ENCODE results near the gene TMED9.

Gene TMED9

GRCh38 chr5:177605667-177606066 lies 13.7 kb downstream of the TMED9 start:
- peaks cover 57% of the 10 kb centered on the region for H3K36me3 ChIP-seq (ENCODE audit: insufficient read depth, insufficient read length, low read length)
- TF ChIP-seq ZNF274 (IDR thresholded peaks at IDR 0.05; ENCODE audit: low read depth, low read length) (no peak), SUZ12 (IDR thresholded peaks at IDR 0.05; ENCODE audit: extremely low read depth, insufficient read depth, insufficient read length) (no peak), YY1 (IDR thresholded peaks at IDR 0.05; ENCODE audit: insufficient read depth, insufficient read length) (no peak)
- DNase-seq (ENCODE audit: low read depth, low spot score), result no peak
- H3K4me1 ChIP-seq (ENCODE audit: insufficient read depth, insufficient read length), result peaks cover 10% of the 10 kb centered on the region
- no peaks in the 10 kb centered on the region for H3K9me3 ChIP-seq (ENCODE audit: insufficient read depth, low read length)
- no peak overlapping the region for H3K4me3 ChIP-seq (ENCODE audit: insufficient read length, low read depth)
- H3K9ac ChIP-seq (ENCODE audit: insufficient read length, low read depth), result no peak overlapping the region
- H3K27me3 ChIP-seq (ENCODE audit: insufficient read depth, insufficient read length), result peaks cover 3% of the 10 kb centered on the region

- DNase-seq (ENCODE audit: low read depth, low spot score), result no peak
- Histone ChIP-seq H3K9me3 (ENCODE audit: insufficient read depth, low read length) (no peaks in the 10 kb centered on the region), H3K9ac (ENCODE audit: insufficient read length, low read depth) (no peak overlapping the region), H3K4me1 (ENCODE audit: insufficient read depth, insufficient read length) (peaks cover 9% of the 10 kb centered on the region), H3K4me3 (ENCODE audit: insufficient read length, low read depth) (no peak overlapping the region), H3K27me3 (ENCODE audit: insufficient read depth, insufficient read length) (no peaks in the 10 kb centered on the region), H3K36me3 (ENCODE audit: insufficient read depth, insufficient read length, low read length) (peaks cover 64% of the 10 kb centered on the region)
- TF ChIP-seq YY1 (IDR thresholded peaks at IDR 0.05; ENCODE audit: insufficient read depth, insufficient read length) (no peak), ZNF274 (IDR thresholded peaks at IDR 0.05; ENCODE audit: low read depth, low read length) (no peak), SUZ12 (IDR thresholded peaks at IDR 0.05; ENCODE audit: extremely low read depth, insufficient read depth, insufficient read length) (no peak)
Measured at GRCh38 chr5:177606071-177607051, 14.4 kb downstream of the TMED9 start.

GRCh38 chr5:177607115-177607451 lies 15.1 kb downstream of the TMED9 start:
- DNase-seq (ENCODE audit: low read depth, low spot score), result no peak
- Histone ChIP-seq H3K4me1 (ENCODE audit: insufficient read depth, insufficient read length) (peaks cover 9% of the 10 kb centered on the region), H3K9me3 (ENCODE audit: insufficient read depth, low read length) (no peaks in the 10 kb centered on the region), H3K4me3 (ENCODE audit: insufficient read length, low read depth) (no peak overlapping the region), H3K36me3 (ENCODE audit: insufficient read depth, insufficient read length, low read length) (peaks cover 63% of the 10 kb centered on the region), H3K9ac (ENCODE audit: insufficient read length, low read depth) (peak overlapping the region; percentile 2), H3K27me3 (ENCODE audit: insufficient read depth, insufficient read length) (no peaks in the 10 kb centered on the region)
- TF ChIP-seq ZNF274 (IDR thresholded peaks at IDR 0.05; ENCODE audit: low read depth, low read length) (no peak), YY1 (IDR thresholded peaks at IDR 0.05; ENCODE audit: insufficient read depth, insufficient read length) (no peak), SUZ12 (IDR thresholded peaks at IDR 0.05; ENCODE audit: extremely low read depth, insufficient read depth, insufficient read length) (no peak)

GRCh38 chr5:177607452-177608192 lies 15.6 kb downstream of the TMED9 start:
- peak; percentile 83 for DNase-seq (ENCODE audit: low read depth, low spot score)
- Histone ChIP-seq H3K9me3 (ENCODE audit: insufficient read depth, low read length) (no peaks in the 10 kb centered on the region), H3K27me3 (ENCODE audit: insufficient read depth, insufficient read length) (no peaks in the 10 kb centered on the region), H3K4me3 (ENCODE audit: insufficient read length, low read depth) (no peak overlapping the region), H3K9ac (ENCODE audit: insufficient read length, low read depth) (peak overlapping the region; percentile 39), H3K36me3 (ENCODE audit: insufficient read depth, insufficient read length, low read length) (peaks cover 57% of the 10 kb centered on the region), H3K4me1 (ENCODE audit: insufficient read depth, insufficient read length) (peaks cover 9% of the 10 kb centered on the region)
- no peak for TF ChIP-seq ZNF274 (IDR thresholded peaks at IDR 0.05; ENCODE audit: low read depth, low read length)

GRCh38 chr5:177608243-177609075 lies 16.5 kb downstream of the TMED9 start:
- no peak for DNase-seq (ENCODE audit: low read depth, low spot score)
- no peaks in the 10 kb centered on the region for H3K9me3 ChIP-seq (ENCODE audit: insufficient read depth, low read length)
- no peaks in the 10 kb centered on the region for H3K27me3 ChIP-seq (ENCODE audit: insufficient read depth, insufficient read length)
- TF ChIP-seq ZNF274 (IDR thresholded peaks at IDR 0.05; ENCODE audit: low read depth, low read length) (no peak), YY1 (IDR thresholded peaks at IDR 0.05; ENCODE audit: insufficient read depth, insufficient read length) (no peak), SUZ12 (IDR thresholded peaks at IDR 0.05; ENCODE audit: extremely low read depth, insufficient read depth, insufficient read length) (no peak)
- H3K4me1 ChIP-seq (ENCODE audit: insufficient read depth, insufficient read length), result peaks cover 9% of the 10 kb centered on the region
- H3K4me3 ChIP-seq (ENCODE audit: insufficient read length, low read depth), result no peak overlapping the region
- no peak overlapping the region for H3K9ac ChIP-seq (ENCODE audit: insufficient read length, low read depth)
- peaks cover 57% of the 10 kb centered on the region for H3K36me3 ChIP-seq (ENCODE audit: insufficient read depth, insufficient read length, low read length)

GRCh38 chr5:177609076-177610059 lies 17.4 kb downstream of the TMED9 start:
- DNase-seq (ENCODE audit: low read depth, low spot score), result no peak
- H3K4me1 ChIP-seq (ENCODE audit: insufficient read depth, insufficient read length), result peaks cover 9% of the 10 kb centered on the region
- no peak overlapping the region for H3K4me3 ChIP-seq (ENCODE audit: insufficient read length, low read depth)
- no peaks in the 10 kb centered on the region for H3K9me3 ChIP-seq (ENCODE audit: insufficient read depth, low read length)
- no peak overlapping the region for H3K9ac ChIP-seq (ENCODE audit: insufficient read length, low read depth)
- no peak for TF ChIP-seq ZNF274 (IDR thresholded peaks at IDR 0.05; ENCODE audit: low read depth, low read length)
- no peak for TF ChIP-seq YY1 (IDR thresholded peaks at IDR 0.05; ENCODE audit: insufficient read depth, insufficient read length)
- no peak for TF ChIP-seq SUZ12 (IDR thresholded peaks at IDR 0.05; ENCODE audit: extremely low read depth, insufficient read depth, insufficient read length)
- H3K36me3 ChIP-seq (ENCODE audit: insufficient read depth, insufficient read length, low read length), result peaks cover 57% of the 10 kb centered on the region
- H3K27me3 ChIP-seq (ENCODE audit: insufficient read depth, insufficient read length), result no peaks in the 10 kb centered on the region
